Measurements from ENCODE around the gene CD70.

The CD70 gene

DNA sequence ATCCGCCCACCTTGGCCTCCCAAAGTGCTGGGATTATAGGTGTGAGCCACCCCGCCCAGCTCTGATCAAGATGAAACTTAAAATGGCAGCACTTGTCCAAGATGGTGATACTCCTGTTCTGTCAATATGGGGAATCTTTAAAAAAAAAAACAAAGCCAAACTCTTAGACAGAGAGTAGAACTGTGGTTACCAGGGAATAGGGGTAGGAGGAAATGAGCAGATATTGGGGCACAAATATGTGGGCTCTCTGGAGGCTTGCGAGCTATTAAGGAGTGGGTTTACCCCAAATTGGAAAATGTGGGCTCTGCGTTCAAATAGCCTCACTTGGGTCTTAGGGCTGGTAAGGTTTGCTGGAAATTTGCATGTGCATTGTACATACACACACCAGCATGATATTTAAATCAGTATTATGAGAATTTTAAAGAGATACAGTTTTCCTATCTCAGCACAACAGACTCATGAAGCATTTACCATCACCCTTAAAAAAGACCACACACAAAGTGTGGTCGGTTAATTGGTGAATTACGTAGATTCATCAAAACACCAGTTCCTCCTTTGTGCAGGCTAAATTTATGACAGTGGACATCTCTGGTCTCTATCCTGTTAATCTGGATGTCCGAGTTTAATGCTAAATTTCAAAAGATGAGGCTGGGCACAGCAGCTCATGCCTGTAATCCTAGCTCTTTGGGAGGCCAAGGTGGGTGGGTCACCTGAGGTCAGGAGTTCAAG is 11.3 kb downstream of the CD70 start:
- DNase-seq (ENCODE audit: insufficient read length, low spot score) (no peak), FAIRE-seq (no peak)
- TF ChIP-seq, protein P1, sequence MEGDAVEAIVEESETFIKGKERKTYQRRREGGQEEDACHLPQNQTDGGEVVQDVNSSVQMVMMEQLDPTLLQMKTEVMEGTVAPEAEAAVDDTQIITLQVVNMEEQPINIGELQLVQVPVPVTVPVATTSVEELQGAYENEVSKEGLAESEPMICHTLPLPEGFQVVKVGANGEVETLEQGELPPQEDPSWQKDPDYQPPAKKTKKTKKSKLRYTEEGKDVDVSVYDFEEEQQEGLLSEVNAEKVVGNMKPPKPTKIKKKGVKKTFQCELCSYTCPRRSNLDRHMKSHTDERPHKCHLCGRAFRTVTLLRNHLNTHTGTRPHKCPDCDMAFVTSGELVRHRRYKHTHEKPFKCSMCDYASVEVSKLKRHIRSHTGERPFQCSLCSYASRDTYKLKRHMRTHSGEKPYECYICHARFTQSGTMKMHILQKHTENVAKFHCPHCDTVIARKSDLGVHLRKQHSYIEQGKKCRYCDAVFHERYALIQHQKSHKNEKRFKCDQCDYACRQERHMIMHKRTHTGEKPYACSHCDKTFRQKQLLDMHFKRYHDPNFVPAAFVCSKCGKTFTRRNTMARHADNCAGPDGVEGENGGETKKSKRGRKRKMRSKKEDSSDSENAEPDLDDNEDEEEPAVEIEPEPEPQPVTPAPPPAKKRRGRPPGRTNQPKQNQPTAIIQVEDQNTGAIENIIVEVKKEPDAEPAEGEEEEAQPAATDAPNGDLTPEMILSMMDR (IDR thresholded peaks at IDR 0.05; ENCODE audit: insufficient read depth, missing control alignments), result no peak

DNA sequence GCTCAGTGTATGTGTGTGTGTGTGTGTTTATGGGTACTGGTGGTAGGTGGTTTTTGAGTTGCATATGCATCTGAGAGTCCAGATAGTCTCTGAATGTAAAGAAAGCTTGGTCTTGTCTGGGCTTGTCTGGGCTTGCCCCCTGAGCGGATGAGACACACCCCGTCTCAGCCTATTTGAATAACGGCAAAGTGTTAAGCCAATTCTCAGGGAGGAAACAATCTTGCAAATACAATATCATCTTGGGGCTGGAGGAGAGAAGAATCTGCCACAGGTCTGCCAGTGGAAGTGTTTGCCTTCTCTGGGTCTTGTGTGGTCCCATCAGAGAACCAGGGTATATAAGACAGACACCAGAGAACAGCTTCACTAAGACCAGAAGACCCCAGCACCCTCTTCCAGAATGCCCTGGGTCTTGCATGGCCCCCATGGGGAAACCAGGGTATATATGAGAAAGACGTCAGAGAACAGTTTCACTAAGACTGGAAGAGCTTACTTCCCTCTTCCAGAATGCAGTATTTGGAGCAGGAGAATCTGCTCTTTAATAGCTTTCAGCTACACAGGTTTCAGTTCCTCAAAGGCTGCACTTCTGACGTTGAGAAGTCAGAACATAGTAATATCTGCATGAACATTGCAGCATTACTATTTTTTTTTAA is 13.3 kb downstream of the CD70 start:
- FAIRE-seq, result no peak
- DNase-seq (ENCODE audit: insufficient read length, low spot score), result no peak
- TF ChIP-seq, protein P1 (IDR thresholded peaks at IDR 0.05; ENCODE audit: insufficient read depth, missing control alignments), result no peak

DNA sequence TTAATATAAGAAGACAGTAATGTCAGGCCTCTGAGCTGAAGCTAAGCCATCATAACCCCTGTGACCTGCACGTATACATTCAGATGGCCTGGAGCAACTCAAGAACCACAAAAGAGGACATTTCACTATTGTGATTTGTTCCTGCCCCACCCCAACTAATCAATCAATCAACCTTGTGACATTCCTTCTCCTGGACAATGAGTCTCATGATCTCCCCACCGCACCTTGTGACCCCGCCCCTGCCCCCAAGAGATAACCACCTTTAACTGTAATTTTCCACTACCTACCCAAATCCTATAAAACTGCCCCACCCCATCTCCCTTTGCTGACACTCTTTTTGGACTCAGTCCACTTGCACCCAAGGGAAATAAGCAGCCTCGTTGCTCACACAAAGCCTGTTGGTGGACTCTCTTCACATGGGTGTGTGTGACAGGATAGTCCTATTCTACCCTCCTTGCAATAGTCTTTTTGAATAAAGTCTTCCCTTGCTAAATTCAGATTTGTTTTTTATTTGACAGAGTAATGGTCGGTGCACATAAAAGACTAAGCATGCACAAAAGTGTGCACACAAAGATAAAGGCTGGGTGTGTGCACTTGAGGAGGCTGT is 14.0 kb downstream of the CD70 start:
- DNase-seq (ENCODE audit: insufficient read length, low spot score), result no peak
- FAIRE-seq, result no peak
- TF ChIP-seq, protein P1 (IDR thresholded peaks at IDR 0.05; ENCODE audit: insufficient read depth, missing control alignments), result no peak

DNA sequence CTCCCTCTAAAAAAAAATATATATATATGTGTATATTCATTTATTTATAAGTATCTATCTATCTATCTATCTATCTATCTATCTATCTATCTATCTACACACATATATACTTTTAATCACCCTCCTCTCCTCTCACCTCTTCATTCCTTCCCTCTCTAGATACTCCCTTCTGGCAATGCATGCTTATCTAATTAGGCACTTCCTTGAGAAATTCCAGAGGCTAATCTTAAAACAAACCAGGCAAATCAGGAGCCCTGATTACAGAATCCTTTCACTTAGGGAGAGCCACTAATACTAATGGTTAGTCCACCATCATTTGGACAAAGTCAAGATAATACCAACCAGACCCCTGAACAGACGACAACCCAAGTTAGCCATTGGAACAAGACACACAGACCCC is 17.6 kb downstream of the CD70 start:
- FAIRE-seq (no peak), DNase-seq (ENCODE audit: insufficient read length, low spot score) (no peak)
- TF ChIP-seq, protein P1 (IDR thresholded peaks at IDR 0.05; ENCODE audit: insufficient read depth, missing control alignments), result no peak

DNA sequence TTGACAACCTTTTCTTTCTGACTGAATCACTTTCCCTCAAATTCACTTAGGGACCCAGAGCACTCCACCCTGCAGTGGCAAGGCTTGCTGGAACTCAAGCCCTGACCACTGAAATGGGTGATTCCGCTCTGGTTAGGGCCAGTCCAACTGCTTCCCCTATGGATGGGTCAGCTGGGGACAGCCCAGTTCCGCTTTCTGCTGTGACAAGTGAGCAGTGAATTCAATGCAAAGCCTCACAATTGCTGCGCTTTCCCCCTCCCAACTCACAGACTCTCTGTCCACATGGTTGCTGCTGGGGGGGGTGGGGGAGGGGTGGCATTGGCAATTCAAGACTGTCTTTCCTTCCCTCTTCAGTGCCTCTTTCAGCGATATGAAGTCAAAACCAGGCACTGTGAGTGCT is 18.7 kb downstream of the CD70 start:
- FAIRE-seq, result no peak

DNA sequence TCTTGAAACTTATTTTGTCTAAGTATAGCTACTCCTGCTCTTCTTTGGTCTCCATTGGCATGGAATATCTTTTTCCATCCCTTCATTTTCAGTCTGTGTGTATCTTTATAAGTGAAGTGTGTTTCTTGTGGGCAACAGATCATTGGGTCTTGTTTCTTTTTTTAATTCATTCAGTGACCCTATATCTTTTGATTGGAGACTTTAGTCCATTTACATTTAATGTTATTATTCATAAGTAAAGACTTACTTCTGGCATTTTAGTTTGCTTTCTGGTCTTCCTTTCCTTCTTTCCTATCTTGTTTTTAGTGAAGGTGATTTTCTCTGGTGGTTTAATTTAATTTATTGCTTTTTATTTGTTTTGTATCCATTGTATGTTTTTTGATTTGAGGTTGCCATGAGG is 19.8 kb downstream of the CD70 start:
- DNase-seq (ENCODE audit: insufficient read length, low spot score), result no peak
- TF ChIP-seq, protein P1 (IDR thresholded peaks at IDR 0.05; ENCODE audit: insufficient read depth, missing control alignments), result no peak
- FAIRE-seq, result no peak

More for the DNA sequence above, 18.7 kb downstream of the CD70 start:
- DNase-seq (ENCODE audit: insufficient read length, low spot score), result no peak
- TF ChIP-seq, protein P1 (IDR thresholded peaks at IDR 0.05; ENCODE audit: insufficient read depth, missing control alignments), result no peak

DNA sequence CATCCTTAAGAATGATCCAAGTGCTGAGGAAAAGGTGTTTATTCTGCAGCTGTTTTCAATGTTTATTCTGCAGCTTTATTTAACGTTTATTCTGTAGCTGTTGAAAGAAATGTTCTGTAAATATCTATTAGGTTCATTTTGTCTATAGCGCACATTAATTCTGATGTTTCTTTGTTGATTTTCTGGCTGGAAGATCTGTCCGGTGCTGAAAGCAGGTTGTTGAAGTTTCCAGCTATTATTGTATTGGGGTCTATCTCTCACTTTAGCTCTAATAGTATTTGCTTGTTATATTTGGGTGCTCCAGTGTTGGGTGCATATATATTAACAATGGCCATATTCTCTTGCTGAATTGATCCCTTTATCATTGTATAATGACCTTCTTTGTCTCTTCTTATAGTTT is 20.2 kb downstream of the CD70 start:
- no peak for DNase-seq (ENCODE audit: insufficient read length, low spot score)
- TF ChIP-seq, protein P1 (IDR thresholded peaks at IDR 0.05; ENCODE audit: insufficient read depth, missing control alignments), result no peak
- no peak for FAIRE-seq
